GM12875 (cell line): ENCODE data around the gene SYTL4.

Experiments
- H3K4me3 ChIP-seq: one replicate; pipeline ENCODE4 v1.5.1; 2011; ENCODE audit warnings: low read depth, low read length, control low read depth
- CTCF ChIP-seq: IDR thresholded peaks from 2 replicates; pipeline ENCODE4 v1.5.1; 2011; ENCODE audit warnings: low read depth, mild to moderate bottlenecking, control low read depth, inconsistent platforms, low read length, moderate library complexity, borderline replicate concordance; ENCODE audit not compliant: insufficient read depth

Gene SYTL4

DNA sequence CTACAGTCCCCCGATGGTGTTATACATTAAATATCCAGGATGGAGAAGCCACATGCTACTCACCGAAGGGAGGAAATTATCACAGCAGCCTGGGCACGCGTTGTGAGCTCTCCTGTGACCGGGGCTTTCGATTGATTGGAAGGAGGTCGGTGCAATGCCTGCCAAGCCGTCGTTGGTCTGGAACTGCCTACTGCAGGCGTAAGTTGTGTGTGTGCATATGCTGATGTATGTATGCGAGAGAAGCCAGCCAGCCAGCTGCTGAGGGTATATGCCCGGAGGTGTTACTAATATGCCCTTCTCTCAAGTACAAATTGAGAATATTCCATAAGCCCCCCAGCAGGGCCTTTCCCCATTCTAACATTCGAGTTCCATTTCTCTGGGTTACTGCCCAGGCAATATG, 69.8 kb downstream of the SYTL4 start:
- TF ChIP-seq CTCF, result no peak
- no peak overlapping the region for H3K4me3 ChIP-seq

- TF ChIP-seq CTCF, result no peak
- no peak overlapping the region for H3K4me3 ChIP-seq
Measured at GRCh38 chrX:100659431-100660137, 72.3 kb downstream of the SYTL4 start.

GRCh38 chrX:100658941-100659381, 73.0 kb downstream of the SYTL4 start:
- H3K4me3 ChIP-seq, result no peak overlapping the region
- TF ChIP-seq CTCF, result no peak

GRCh38 chrX:100654261-100654660, 77.7 kb downstream of the SYTL4 start:
- H3K4me3 ChIP-seq, result no peak overlapping the region
- TF ChIP-seq CTCF, result no peak

DNA sequence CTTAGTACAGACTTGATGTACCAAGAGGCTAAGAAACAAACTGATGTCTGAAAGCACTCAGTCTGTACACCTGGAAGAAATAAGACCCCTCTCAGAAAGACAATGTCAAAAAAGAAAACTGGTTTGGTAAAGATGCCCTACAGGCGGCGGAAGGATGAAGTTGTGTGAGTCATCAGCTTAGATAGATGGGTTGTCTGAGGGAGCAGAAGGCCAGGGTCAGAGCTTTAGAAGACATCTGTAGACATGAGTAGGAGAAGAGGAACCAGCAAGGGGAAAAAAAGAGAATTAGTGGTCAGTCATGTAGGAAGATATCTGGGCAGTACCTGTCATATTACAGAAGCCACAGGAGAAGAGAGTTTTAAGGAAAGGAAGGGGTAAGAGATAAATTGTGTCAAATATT, 79.7 kb downstream of the SYTL4 start:
- no peak overlapping the region for H3K4me3 ChIP-seq
- no peak for TF ChIP-seq CTCF

DNA sequence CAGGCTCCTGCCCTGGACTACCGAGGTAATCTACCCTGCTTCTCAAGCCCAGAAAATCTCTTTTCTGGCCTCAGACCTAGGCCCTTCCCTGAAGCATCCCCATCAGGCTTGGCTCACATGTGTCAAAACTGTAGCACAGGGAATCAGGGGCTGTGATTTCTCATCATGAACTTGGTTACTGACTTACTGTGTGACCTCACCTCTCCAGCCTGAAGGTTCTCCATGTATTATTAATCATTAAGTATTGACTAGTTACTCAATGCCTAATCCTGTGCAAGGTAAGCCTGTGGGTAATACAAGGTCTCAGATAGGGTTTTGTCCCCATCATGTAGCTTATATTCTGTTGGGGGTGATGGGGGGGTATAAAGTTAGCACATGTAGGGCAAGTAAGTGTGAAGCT, 81.1 kb downstream of the SYTL4 start:
- no peak for TF ChIP-seq CTCF
- no peak overlapping the region for H3K4me3 ChIP-seq
